SK-N-SH treated with all-trans-retinoic acid at 6 μM for 48 hours (cell line): ENCODE measurements around the gene CASP10.

Experiments used
- ATAC-seq: fragments of 200-7000 bp; cut with Tn5 transposase; 3 replicates; pipeline ENCODE4 v1.9.1; 2020; ENCODE audit warnings: mild to moderate bottlenecking, moderate library complexity
- ARNTL ChIP-seq: fragments of 450-650 bp; formaldehyde crosslinking; IDR thresholded peaks from 2 replicates; pipeline ENCODE4 v1.5.0; 2020; ENCODE audit warnings: low read depth, mild to moderate bottlenecking, moderate library complexity, borderline replicate concordance
- BACH2 ChIP-seq: fragments of 250-450 bp; sonication (Bioruptor Pico); IDR thresholded peaks from 2 replicates; pipeline ENCODE4 v1.9.0; 2021; ENCODE audit warnings: mild to moderate bottlenecking, borderline replicate concordance
- CREB5 ChIP-seq: fragments of 250-450 bp; sonication (Bioruptor Pico); IDR thresholded peaks from 2 replicates; pipeline ENCODE4 v1.5.1; 2020; ENCODE audit warnings: low read depth, mild to moderate bottlenecking, moderate library complexity
- CSDC2 ChIP-seq: fragments of 250-450 bp; sonication (Bioruptor Pico); IDR thresholded peaks from 2 replicates; pipeline ENCODE4 v1.5.0; 2020; ENCODE audit warnings: mild to moderate bottlenecking, moderate library complexity
- CSRNP3 ChIP-seq: fragments of 250-450 bp; sonication (Bioruptor Pico); IDR thresholded peaks from 2 replicates; pipeline ENCODE4 v1.5.1; 2021; ENCODE audit warnings: mild to moderate bottlenecking, moderate library complexity
- ESRRG ChIP-seq: fragments of 250-450 bp; sonication (Bioruptor Pico); IDR thresholded peaks from 2 replicates; pipeline ENCODE4 v1.6.1; 2021; ENCODE audit warnings: mild to moderate bottlenecking
- GLIS3 ChIP-seq: fragments of 250-450 bp; sonication (Bioruptor Pico); IDR thresholded peaks from 2 replicates; pipeline ENCODE4 v1.5.0; 2020; ENCODE audit warnings: mild to moderate bottlenecking, moderate library complexity
- ISL1 ChIP-seq: fragments of 250-450 bp; sonication (Bioruptor Pico); IDR thresholded peaks from 2 replicates; pipeline ENCODE4 v2.1.2; 2022; ENCODE audit warnings: mild to moderate bottlenecking, moderate library complexity
- OSR1 ChIP-seq: fragments of 250-450 bp; sonication (Bioruptor Pico); IDR thresholded peaks from 2 replicates; pipeline ENCODE4 v1.8.0; 2022; ENCODE audit warnings: moderate library complexity, mild to moderate bottlenecking, inconsistent platforms
- PPARA ChIP-seq: fragments of 250-450 bp; sonication (Bioruptor Pico); IDR thresholded peaks from 2 replicates; pipeline ENCODE4 v1.5.0; 2020; ENCODE audit warnings: mild to moderate bottlenecking, borderline replicate concordance
- RARB ChIP-seq: fragments of 250-450 bp; sonication (Bioruptor Pico); IDR thresholded peaks from 2 replicates; pipeline ENCODE4 v1.8.0; 2021; ENCODE audit warnings: mild to moderate bottlenecking, moderate library complexity
- SNAI2 ChIP-seq: fragments of 250-450 bp; sonication (Bioruptor Pico); IDR thresholded peaks from 2 replicates; pipeline ENCODE4 v1.5.0; 2020; ENCODE audit warnings: mild to moderate bottlenecking, moderate library complexity
- TCF4 ChIP-seq: fragments of 250-450 bp; sonication (Bioruptor Pico); IDR thresholded peaks from 2 replicates; pipeline ENCODE4 v1.8.0; 2021; ENCODE audit warnings: mild to moderate bottlenecking, moderate library complexity, borderline replicate concordance
- TOX ChIP-seq: fragments of 250-450 bp; sonication (Bioruptor Pico); IDR thresholded peaks from 2 replicates; pipeline ENCODE4 v1.8.0; 2021; ENCODE audit warnings: mild to moderate bottlenecking, moderate library complexity, borderline replicate concordance
- TSHZ2 ChIP-seq: fragments of 250-450 bp; sonication (Bioruptor Pico); IDR thresholded peaks from 2 replicates; pipeline ENCODE4 v1.5.0; 2020; ENCODE audit warnings: mild to moderate bottlenecking, moderate library complexity
- ZC3H10 ChIP-seq: fragments of 250-450 bp; sonication (Bioruptor Pico); IDR thresholded peaks from 2 replicates; pipeline ENCODE4 v1.5.1; 2021; ENCODE audit warnings: mild to moderate bottlenecking, moderate library complexity
- ZFP3 ChIP-seq: fragments of 250-450 bp; sonication (Bioruptor Pico); IDR thresholded peaks from 2 replicates; pipeline ENCODE4 v1.5.0; 2020; ENCODE audit warnings: mild to moderate bottlenecking, moderate library complexity
- ZFP30 ChIP-seq: fragments of 450-650 bp; formaldehyde crosslinking; IDR thresholded peaks from 2 replicates; pipeline ENCODE4 v1.5.0; 2022; ENCODE audit warnings: mild to moderate bottlenecking, moderate library complexity
- ZNF565 ChIP-seq: fragments of 450-650 bp; formaldehyde crosslinking; conservative IDR thresholded peaks from 2 replicates; pipeline ENCODE4 v1.5.0; 2020; ENCODE audit warnings: low read depth, mild to moderate bottlenecking, moderate library complexity
- ZNF70 ChIP-seq: fragments of 450-650 bp; formaldehyde crosslinking; IDR thresholded peaks from 2 replicates; pipeline ENCODE4 v1.5.0; 2020; ENCODE audit warnings: mild to moderate bottlenecking, moderate library complexity
- ZNF8 ChIP-seq: fragments of 450-650 bp; formaldehyde crosslinking; IDR thresholded peaks from 2 replicates; pipeline ENCODE4 v1.5.0; 2020; ENCODE audit warnings: mild to moderate bottlenecking, moderate library complexity
- TF ChIP-seq, protein P1 (sequence below): fragments of 250-450 bp; sonication (Bioruptor Pico); IDR thresholded peaks from 2 replicates; pipeline ENCODE4 v1.8.0; 2021; ENCODE audit warnings: low read depth, mild to moderate bottlenecking, moderate library complexity, borderline replicate concordance

CASP10 gene

DNA sequence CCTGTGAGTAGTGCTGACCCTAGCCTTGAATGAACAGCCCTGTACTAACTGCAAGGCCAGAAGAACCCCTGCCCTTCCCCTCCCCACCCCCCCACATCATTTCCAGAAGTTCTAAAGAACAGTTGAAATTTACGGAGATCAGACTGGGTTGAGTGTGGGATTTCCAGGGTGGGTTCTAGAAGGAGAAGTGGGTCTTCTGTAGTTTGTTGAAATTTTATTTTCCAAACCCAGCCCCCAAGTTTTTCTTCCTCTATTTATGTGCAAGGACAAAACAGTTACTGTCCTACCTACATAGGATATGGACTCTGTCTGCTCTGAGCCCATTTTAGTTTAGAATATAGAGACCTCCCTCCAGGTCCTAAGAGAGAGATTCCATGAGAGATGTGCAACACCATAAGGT, 26.3 kb upstream of the CASP10 start:
- no peak for ATAC-seq
- TF ChIP-seq ESRRG (CRISPR knock-in tag) = no peak
- no peak for TF ChIP-seq CREB5 (CRISPR knock-in tag)
- TF ChIP-seq CSDC2 (CRISPR knock-in tag) = no peak
- TF ChIP-seq, protein P1, sequence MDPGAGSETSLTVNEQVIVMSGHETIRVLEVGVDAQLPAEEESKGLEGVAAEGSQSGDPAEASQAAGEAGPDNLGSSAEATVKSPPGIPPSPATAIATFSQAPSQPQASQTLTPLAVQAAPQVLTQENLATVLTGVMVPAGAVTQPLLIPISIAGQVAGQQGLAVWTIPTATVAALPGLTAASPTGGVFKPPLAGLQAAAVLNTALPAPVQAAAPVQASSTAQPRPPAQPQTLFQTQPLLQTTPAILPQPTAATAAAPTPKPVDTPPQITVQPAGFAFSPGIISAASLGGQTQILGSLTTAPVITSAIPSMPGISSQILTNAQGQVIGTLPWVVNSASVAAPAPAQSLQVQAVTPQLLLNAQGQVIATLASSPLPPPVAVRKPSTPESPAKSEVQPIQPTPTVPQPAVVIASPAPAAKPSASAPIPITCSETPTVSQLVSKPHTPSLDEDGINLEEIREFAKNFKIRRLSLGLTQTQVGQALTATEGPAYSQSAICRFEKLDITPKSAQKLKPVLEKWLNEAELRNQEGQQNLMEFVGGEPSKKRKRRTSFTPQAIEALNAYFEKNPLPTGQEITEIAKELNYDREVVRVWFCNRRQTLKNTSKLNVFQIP (CRISPR knock-in tag) = no peak
- TF ChIP-seq ZNF70 (CRISPR knock-in tag) = no peak
- no peak for TF ChIP-seq RARB (CRISPR knock-in tag)
- TF ChIP-seq ZFP3 (CRISPR knock-in tag) = no peak
- no peak for TF ChIP-seq CSRNP3
- TF ChIP-seq TOX = no peak
- no peak for TF ChIP-seq ISL1
- no peak for TF ChIP-seq ZNF565 (CRISPR knock-in tag)
- TF ChIP-seq ZC3H10 (CRISPR knock-in tag) = no peak

- TF ChIP-seq GLIS3 (CRISPR knock-in tag) (no peak), ZFP30 (no peak), OSR1 (CRISPR knock-in tag) (no peak), TCF4 (CRISPR knock-in tag) (no peak), ARNTL (CRISPR knock-in tag) (no peak), SNAI2 (CRISPR knock-in tag) (no peak)
- ATAC-seq = peak; percentile 88
Measured at GRCh38 chr2:201157694-201158093, 25.2 kb upstream of the CASP10 start.

GRCh38 chr2:201158111-201158929, 24.6 kb upstream of the CASP10 start:
- peak; percentile 95 for ATAC-seq
- TF ChIP-seq GLIS3 (CRISPR knock-in tag) (no peak), ESRRG (CRISPR knock-in tag) (no peak), TSHZ2 (CRISPR knock-in tag) (no peak), ZNF8 (CRISPR knock-in tag) (no peak), PPARA (CRISPR knock-in tag) (no peak), TOX (no peak), OSR1 (CRISPR knock-in tag) (no peak), ISL1 (no peak), ZFP30 (no peak)

DNA sequence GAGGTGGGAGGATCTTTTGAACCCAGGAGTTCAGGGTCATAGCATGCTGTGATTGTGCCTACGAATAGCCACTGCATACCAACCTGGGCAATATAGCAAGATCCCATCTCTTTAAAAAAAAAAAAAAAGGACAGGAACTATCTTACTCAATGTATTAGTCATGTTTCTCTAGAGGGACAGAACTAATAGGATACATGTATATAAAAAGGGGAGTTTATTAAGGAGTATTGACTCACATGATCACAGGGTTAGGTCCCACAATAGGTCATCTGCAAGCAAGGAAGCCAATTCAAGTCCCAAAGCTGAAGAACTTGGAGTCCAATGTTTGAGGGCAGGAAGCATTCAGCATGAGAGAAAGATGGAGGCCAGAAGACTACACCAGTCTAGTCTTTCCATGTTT, 18.8 kb upstream of the CASP10 start:
- ATAC-seq = no peak
- no peak for TF ChIP-seq RARB (CRISPR knock-in tag)
- TF ChIP-seq ZFP30 = no peak
- TF ChIP-seq, protein P1 (CRISPR knock-in tag) = no peak
- TF ChIP-seq OSR1 (CRISPR knock-in tag) = no peak
- no peak for TF ChIP-seq BACH2 (CRISPR knock-in tag)
- TF ChIP-seq CSDC2 (CRISPR knock-in tag) = no peak
- no peak for TF ChIP-seq ZFP3 (CRISPR knock-in tag)
- TF ChIP-seq CREB5 (CRISPR knock-in tag) = no peak
- TF ChIP-seq SNAI2 (CRISPR knock-in tag) = no peak
- TF ChIP-seq ZNF565 (CRISPR knock-in tag) = no peak
- TF ChIP-seq ZC3H10 (CRISPR knock-in tag) = no peak
- TF ChIP-seq PPARA (CRISPR knock-in tag) = no peak
- no peak for TF ChIP-seq TSHZ2 (CRISPR knock-in tag)
